ENCODE results near the gene IFRD1.

The IFRD1 gene, protein sequence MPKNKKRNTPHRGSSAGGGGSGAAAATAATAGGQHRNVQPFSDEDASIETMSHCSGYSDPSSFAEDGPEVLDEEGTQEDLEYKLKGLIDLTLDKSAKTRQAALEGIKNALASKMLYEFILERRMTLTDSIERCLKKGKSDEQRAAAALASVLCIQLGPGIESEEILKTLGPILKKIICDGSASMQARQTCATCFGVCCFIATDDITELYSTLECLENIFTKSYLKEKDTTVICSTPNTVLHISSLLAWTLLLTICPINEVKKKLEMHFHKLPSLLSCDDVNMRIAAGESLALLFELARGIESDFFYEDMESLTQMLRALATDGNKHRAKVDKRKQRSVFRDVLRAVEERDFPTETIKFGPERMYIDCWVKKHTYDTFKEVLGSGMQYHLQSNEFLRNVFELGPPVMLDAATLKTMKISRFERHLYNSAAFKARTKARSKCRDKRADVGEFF

GRCh38 chr7:112449902-112450806 is at the start of gene IFRD1:
Gene IFRD1 (plus strand): TSS chr7:112450460. CDS start chr7:112450689, 229 bp downstream.
- DNase-seq, result peak; percentile 98

- no peak for DNase-seq
These were observed 45.9 kb upstream of the IFRD1 start for GRCh38 chr7:112404321-112404720.

- DNase-seq, result no peak
These were observed 45.0 kb upstream of the IFRD1 start for GRCh38 chr7:112405286-112405685.

GRCh38 chr7:112407261-112407660 is 43.0 kb upstream of the IFRD1 start:
- no peak for DNase-seq

- no peak for DNase-seq
These were observed 40.2 kb upstream of the IFRD1 start for GRCh38 chr7:112410092-112410491.

DNA sequence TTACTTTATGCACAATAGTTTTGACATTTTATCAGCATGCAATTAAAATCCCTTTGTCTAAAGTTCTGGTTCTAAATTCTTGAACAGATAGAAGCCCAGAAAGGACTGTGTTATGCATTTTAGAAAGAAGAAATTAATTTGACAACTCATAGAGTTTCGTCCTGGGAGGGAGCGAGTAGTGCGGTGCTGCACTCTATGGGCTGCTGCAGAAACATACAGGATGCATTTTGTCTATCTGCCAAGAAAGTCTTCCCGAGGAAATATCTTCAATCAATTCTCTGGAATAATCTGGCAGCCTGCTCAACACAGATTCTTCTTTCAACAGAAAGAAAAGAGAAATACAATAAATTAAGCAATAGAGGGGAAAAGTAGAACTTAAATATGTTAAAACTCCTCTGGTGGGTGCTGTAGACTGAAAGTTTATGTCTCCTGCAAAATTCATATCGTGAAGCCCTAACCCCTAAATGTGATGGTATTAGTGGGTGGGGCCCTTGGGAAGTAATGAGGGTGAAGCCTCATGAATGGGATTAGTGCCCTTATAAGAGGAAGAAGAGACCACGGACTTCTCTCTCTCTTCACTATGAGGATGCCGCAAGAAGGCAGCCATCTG is 39.0 kb upstream of the IFRD1 start:
- peak; percentile 21 for DNase-seq

- DNase-seq, result peak; percentile 35
These were observed 35.3 kb upstream of the IFRD1 start for GRCh38 chr7:112414855-112415490.

GRCh38 chr7:112416127-112416526 is 34.1 kb upstream of the IFRD1 start:
- no peak for DNase-seq

DNA sequence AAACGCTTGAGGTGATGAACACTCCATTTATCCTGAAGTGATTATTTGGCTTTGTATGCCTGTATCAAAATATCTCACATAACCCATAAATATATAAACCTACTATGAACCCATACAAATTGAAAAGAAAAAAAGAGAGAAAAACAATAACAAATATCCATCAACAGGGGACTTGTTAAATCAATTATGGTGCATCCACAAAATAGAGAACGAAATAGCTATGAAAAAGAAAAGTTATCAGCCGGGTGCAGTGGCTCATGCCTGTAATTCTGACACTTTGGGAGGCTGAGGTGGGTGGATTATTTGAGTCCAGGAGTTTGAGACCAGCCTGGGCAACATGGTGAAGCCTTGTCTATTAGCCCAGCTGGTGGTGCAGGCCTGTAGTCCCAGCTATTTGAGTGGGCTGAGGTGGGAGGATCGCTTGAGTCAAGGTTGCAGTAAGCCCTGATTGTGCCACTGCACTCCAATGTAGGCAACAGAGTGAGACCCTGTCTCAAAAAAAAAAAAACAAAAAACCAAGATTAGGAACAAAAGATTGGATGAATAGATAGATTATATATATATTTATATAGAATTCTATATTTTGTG is 30.6 kb upstream of the IFRD1 start:
- no peak for DNase-seq

GRCh38 chr7:112420236-112420861 is 29.9 kb upstream of the IFRD1 start:
- no peak for DNase-seq

GRCh38 chr7:112421666-112422486 is 28.4 kb upstream of the IFRD1 start:
- no peak for DNase-seq

GRCh38 chr7:112422842-112423496 is 27.3 kb upstream of the IFRD1 start:
- DNase-seq, result peak; percentile 13

DNA sequence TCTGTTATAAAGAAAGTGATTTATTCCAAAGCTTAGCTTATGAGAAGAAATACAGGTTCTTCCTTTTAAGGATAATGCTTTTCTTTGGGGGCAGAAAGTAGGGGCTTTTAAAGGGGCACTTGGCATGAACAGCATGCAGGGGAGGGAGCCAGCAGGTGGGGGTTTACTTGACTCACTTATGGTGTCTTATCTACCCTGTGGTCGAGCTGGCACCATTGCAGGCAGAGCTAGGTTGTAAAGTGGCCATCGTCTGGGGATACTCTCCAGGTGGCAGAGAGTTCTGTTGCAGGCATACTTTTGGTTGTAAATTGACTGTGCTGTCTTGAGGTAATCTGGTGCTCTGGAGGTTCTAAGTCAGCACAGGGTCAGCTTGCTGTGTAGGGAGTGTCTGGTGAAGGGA is 26.3 kb upstream of the IFRD1 start:
- no peak for DNase-seq

DNA sequence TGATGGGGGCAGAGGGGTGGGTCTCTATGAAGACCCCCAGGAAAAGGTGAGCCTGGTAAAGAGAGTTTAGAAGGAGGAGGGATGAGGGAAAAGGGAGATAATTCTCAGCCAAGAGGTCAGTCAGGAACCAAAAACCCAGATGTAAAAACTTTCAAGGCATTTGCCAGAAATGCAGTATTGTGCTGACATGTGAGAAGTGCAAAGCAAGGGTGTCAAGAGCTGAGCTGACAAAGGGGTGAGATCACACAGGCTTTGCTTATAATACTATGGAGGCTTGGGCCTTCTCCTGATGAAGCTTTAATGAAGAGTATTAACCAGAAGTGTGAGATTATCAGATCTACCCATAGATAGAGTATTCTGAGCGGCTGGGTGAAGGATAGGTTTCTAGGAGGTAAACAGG is 22.3 kb upstream of the IFRD1 start:
- no peak for DNase-seq

DNA sequence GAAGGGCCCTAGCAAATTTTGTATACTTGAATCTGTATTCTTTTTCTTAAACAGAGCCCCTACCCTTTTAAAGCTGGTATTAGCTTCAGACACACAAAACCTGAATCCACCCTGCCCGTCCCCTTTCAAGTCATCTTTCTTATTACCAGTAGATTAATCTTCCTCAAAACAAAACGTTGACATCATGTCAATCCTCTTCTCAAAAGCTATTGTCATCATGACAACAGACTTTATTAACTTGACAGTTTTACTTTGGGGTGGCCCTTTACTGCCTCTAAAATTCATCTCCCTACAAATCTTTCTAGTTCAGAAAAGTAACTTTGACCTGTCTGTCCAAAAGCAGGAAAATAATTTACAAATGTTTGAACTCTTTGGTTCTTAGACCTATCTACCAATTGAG is 21.5 kb upstream of the IFRD1 start:
- DNase-seq, result no peak

- no peak for DNase-seq
These were observed 19.6 kb upstream of the IFRD1 start for GRCh38 chr7:112430649-112431048.

DNA sequence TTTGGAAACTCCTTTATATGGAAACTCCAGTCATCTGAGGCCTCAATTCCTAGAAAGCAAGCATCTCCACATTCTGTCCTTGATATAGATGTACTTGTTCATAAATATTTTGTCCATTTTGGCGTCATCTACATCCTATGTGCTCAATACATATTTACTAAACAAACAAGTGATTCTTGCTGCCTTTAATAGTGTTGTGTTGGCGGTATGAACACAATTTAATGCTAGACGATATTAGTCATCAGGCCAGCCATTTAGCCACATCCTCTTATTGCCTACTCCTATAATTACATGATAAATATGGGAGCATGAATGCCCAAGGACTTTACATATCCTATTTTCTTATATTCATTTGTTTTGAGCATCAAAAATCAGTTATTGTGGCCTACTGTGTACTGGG is 18.5 kb upstream of the IFRD1 start:
- DNase-seq, result no peak

- DNase-seq, result no peak
These were observed 17.0 kb upstream of the IFRD1 start for GRCh38 chr7:112433289-112433688.

DNA sequence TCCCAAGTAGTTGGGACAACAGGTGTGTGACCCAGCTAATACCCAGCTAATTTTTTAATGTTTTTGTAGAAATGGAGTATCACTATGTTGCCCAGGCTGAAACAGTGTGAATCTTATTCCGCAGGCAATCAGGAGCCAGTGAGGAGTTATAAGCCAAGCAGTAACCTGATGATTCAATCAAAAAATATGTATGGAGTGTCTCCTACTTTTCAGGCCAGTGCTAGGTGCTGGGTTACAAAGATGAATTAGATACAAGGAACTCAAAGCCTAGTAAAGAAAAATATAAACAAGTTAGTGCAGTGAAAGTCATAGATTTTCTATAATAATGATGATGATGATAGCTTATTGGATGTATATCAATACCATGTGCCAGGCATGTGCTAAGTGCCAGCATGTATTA is 13.2 kb upstream of the IFRD1 start:
- no peak for DNase-seq

DNA sequence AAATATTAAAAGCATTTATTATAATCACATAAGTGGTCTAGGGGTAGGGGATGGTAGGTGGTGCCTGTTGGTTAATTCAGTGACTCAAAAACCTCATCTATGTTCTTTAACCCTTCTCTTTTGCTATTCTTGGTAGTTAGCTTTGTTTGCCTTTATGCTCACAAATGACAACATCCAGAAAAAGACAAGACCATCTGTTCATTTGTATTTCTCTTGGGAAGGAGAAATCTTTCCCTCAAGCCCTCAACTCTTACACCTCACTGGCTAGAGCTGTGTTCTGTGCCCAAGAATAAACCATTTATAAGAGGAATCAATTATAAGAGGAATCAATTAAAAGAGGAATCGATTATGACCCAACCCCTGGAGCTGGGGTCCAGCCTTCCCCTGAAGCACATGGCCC is 10.8 kb upstream of the IFRD1 start:
- no peak for DNase-seq

GRCh38 chr7:112442210-112442609 is 8.1 kb upstream of the IFRD1 start:
- no peak for DNase-seq

Data from NCI-H2081 treated with DMSO at 0.1 percent for 48 hours (cell line).